ENCODE results near the gene MAPK8IP2.
"Not testable (repeated sequence)": the region's sequence is repeated elsewhere in the genome, so short reads cannot be mapped to it uniquely, and the experiment has no call there.

MAPK8IP2 gene

DNA sequence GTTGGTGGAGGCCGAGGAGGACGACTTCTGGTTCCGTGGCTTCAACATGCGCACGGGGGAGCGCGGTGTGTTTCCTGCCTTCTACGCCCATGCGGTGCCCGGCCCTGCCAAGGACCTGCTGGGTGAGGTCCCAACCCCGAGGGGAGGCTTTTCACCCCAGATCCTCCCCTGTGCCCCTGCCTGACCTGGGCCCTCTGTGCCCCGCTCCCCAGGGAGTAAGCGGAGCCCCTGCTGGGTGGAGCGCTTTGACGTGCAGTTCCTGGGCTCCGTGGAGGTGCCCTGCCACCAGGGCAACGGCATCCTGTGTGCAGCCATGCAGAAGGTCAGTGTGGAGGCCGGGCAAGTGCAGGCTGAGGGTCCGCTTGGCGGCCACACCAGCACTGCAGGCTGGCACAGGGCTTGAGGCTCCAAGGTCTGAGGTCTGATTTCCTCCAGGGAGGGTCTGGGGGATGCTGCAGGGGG, 5.1 kb downstream of the MAPK8IP2 start:
- no peak for DNase-seq (ENCODE audit: low read depth)
- H3K4me3 ChIP-seq (ENCODE audit: low read length): no peak overlapping the region

DNA sequence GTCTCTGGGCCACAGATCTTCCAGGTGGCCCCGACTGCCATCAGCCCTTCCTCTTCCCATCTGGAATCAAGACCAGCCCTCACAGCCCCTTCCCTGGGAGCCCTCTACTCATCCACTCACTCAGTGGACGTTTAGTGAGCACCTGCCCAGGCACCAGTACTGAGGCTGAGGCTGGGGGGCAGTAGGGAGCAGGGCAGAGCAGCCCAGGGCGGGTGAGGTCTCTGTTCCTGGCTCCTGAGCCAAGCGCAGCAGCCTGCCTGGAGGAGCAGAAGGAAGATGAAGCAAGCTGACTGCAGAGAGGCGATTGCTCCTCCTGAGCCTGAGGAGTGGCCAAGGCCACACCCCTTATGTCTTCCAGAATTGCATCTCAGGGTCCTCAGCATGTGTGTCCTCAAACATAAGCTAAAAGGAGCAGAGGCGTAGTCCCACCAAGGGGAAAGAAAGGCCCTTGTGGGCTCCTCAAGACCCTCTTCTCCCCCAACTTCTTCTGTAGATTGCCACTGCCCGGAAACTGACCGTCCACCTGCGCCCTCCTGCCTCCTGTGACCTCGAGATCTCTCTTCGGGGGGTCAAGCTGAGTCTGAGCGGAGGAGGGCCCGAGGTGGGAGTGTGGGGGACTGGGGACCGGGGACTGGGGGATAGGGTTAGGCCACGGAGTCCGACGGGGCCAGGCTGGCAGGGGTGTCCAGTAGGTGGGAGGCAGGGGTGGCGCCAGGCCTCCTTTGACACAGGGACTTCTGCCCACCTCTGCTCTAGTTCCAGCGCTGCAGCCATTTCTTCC, 5.8 kb downstream of the MAPK8IP2 start:
- TF ChIP-seq, protein P1, sequence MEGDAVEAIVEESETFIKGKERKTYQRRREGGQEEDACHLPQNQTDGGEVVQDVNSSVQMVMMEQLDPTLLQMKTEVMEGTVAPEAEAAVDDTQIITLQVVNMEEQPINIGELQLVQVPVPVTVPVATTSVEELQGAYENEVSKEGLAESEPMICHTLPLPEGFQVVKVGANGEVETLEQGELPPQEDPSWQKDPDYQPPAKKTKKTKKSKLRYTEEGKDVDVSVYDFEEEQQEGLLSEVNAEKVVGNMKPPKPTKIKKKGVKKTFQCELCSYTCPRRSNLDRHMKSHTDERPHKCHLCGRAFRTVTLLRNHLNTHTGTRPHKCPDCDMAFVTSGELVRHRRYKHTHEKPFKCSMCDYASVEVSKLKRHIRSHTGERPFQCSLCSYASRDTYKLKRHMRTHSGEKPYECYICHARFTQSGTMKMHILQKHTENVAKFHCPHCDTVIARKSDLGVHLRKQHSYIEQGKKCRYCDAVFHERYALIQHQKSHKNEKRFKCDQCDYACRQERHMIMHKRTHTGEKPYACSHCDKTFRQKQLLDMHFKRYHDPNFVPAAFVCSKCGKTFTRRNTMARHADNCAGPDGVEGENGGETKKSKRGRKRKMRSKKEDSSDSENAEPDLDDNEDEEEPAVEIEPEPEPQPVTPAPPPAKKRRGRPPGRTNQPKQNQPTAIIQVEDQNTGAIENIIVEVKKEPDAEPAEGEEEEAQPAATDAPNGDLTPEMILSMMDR (conservative IDR thresholded peaks at IDR 0.05; ENCODE audit: low read length): no peak
- no peak for DNase-seq (ENCODE audit: low read depth)

More for the DNA sequence above, 5.1 kb downstream of the MAPK8IP2 start:
- TF ChIP-seq, protein P1 (conservative IDR thresholded peaks at IDR 0.05; ENCODE audit: low read length): no peak

DNA sequence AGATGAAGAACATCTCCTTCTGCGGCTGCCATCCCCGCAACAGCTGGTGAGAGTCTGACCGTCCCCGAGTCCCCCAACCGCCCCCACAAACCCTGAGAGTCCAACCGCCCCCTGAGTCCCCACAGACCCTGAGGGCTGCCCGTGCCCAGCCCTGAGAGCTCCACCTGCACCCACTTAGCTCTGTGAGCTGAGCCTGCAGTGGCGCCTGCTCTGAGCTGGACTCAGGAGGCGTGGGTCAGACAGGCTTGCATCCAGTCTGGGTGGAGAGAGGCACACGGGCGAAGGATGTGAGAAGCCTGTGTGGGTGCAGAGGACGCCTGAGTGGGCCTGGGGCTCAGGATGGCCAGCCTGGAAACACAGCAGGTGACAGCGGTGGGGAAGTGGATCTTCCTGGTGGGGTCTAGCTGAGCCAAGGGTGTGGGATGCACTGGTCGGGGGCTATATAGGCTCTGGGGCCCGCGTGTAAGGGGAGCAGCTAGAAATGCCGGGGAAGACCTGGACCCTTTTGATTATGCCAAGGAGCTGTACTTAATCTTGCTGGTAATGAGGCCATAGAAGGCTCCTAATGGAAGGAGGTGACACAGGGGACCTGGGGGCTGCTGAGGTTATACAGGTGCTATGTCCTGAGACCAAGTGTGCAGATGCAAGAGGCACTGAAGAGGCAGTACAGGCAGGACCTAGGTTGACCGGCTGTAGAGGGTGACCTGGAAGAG, 6.5 kb downstream of the MAPK8IP2 start:
- no peak overlapping the region for H3K4me3 ChIP-seq (ENCODE audit: low read length)
- no peak for DNase-seq (ENCODE audit: low read depth)
- TF ChIP-seq, protein P1 (conservative IDR thresholded peaks at IDR 0.05; ENCODE audit: low read length): no peak

More for the DNA sequence above, 5.8 kb downstream of the MAPK8IP2 start:
- H3K4me3 ChIP-seq (ENCODE audit: low read length): no peak overlapping the region

DNA sequence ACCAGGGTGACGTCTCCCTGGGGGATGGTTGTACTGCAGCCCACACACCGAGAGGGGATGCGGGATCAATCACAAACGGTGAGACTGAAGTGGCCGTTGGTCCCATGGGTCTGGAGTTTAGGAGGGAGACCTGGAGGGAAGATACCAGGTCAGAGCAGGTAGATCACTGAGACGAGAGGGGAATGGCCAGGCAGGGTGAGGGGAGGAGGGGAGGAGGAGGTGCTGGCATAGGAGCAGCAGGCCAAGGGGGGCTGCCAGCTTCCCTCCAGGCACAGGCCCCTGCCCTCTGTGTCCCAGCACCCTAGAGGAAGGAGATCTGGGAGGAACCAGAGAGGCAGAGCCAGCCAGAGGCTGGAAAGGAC, 7.0 kb downstream of the MAPK8IP2 start:
- TF ChIP-seq, protein P1 (conservative IDR thresholded peaks at IDR 0.05; ENCODE audit: low read length): no peak
- H3K4me3 ChIP-seq (ENCODE audit: low read length): no peak overlapping the region
- DNase-seq (ENCODE audit: low read depth): no peak

DNA sequence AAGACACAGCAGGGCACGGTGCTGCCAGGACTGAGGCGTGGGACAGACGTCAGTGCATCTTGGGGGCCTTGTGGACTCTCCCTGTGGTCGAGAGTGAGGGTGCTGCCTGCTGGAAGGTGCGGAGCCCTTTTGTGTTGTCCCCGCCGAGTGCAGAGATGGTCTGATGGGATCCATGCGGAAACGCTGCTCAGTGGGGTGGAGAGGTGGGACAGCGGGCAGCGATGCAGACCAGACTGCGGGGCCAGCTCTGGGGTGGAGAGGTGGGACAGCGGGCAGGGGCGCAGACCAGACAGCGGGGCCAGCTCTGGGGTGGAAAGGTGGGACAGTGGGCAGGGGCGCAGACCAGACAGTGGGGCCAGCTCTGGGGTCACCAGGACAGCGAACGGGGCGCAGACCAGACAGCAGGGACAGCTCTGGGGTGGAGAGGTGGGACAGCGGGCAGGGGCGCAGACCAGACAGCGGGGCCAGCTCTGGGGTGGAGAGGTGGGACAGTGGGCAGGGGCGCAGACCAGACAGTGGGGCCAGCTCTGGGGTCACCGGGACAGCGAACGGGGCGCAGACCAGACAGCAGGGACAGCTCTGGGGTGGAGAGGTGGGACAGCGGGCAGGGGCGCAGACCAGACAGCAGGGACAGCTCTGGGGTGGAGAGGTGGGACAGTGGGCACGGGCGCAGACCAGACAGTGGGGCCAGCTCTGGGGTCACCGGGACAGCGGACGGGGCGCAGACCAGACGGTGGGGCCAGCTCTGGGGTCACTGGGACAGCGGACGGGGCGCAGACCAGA, 7.7 kb downstream of the MAPK8IP2 start:
- DNase-seq (ENCODE audit: low read depth); H3K4me3 ChIP-seq (ENCODE audit: low read length): not testable (repeated sequence)

DNA sequence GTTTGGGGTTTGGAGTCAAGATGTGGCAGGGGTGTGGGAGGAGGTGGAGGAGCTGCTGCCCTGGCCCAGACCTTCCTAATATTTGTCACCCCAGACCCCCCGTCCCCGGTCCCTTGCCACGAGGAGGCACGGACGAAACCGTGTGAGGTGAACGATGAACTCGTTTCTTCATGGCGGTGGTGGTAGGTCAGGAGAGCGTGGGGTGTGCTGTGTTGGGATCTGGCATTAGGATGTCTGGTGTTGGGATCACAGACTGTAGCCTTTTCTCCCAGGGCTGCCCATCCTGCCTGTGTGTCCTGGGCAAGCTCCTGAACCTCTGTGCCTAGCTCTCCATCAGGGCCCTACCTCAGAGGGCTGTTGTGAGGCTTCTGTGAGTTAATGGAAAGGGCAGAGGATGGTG, 8.4 kb downstream of the MAPK8IP2 start:
- DNase-seq (ENCODE audit: low read depth): no peak
- no peak overlapping the region for H3K4me3 ChIP-seq (ENCODE audit: low read length)
- TF ChIP-seq, protein P1 (conservative IDR thresholded peaks at IDR 0.05; ENCODE audit: low read length): no peak

DNA sequence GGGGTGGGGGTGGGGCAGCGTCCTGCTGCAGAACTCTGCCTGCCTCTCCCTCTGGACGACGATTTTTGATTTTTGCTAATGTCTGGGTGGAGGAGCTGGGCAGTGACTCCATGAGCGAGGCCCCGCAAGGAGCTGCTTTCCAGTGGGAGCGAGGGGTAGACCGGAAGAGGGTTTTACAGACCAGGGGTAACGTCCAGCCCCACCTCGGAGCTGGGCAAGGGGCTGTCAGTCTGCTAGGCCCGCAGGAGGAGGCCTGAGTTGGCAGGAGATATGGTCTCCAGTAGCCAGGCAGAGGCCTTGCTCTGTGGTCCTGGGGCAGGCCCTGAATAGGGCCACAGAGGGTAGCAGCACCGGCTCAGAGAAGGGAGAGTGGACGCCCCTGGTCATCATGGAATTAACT, 9.0 kb downstream of the MAPK8IP2 start:
- no peak for DNase-seq (ENCODE audit: low read depth)
- TF ChIP-seq, protein P1 (conservative IDR thresholded peaks at IDR 0.05; ENCODE audit: low read length): no peak
- no peak overlapping the region for H3K4me3 ChIP-seq (ENCODE audit: low read length)
